Endothelial cell of umbilical vein (primary cell): ENCODE measurements around the gene NFATC2IP.

Experiments
- CTCF ChIP-seq, 2 donors: IDR thresholded peaks; 1 replicate in 1 of 2; 2 replicates in 1 of 2; pipeline ENCODE4 v1.5.1; 2011; ENCODE audit warnings: low read length in 2 of 2, mild to moderate bottlenecking in 2 of 2, moderate library complexity in 2 of 2, control low read depth in 1 of 2, inconsistent platforms in 1 of 2, low read depth in 1 of 2; ENCODE audit not compliant: insufficient read depth in 1 of 2; ENCODE audit errors: extremely low read depth in 1 of 2
- EZH2 ChIP-seq: IDR thresholded peaks from 2 replicates; pipeline ENCODE4 v1.6.1; 2012; ENCODE audit warnings: borderline replicate concordance, low read depth, mild to moderate bottlenecking, moderate library complexity, low read length, inconsistent platforms; ENCODE audit not compliant: severe bottlenecking
- MAX ChIP-seq: IDR thresholded peaks from 2 replicates; pipeline ENCODE4 v1.6.1; 2011; ENCODE audit not compliant: insufficient read depth, insufficient read length
- MYC ChIP-seq: IDR thresholded peaks from one replicate; pipeline ENCODE4 v1.6.1; 2011; ENCODE audit warnings: mild to moderate bottlenecking, low read depth, low read length
- POLR2A ChIP-seq: IDR thresholded peaks from 2 replicates; pipeline ENCODE4 v1.6.1; 2012; ENCODE audit warnings: low read depth, mild to moderate bottlenecking, control low read depth, low read length
- POLR2AphosphoS5 ChIP-seq: IDR thresholded peaks from 2 replicates; pipeline ENCODE4 v1.6.1; 2012; ENCODE audit warnings: low read depth, mild to moderate bottlenecking, control low read depth, low read length, moderate library complexity; ENCODE audit not compliant: insufficient read depth

GRCh38 chr16:28910086-28911031 lies 40.4 kb upstream of the NFATC2IP start:
- TF ChIP-seq CTCF (IDR thresholded peaks at IDR 0.05; ENCODE audit: extremely low read depth in 1 of 2, insufficient read depth in 1 of 2, low read depth in 1 of 2, low read length in 2 of 2) (no peak), MAX (no peak), POLR2AphosphoS5 (no peak), POLR2A (no peak), MYC (no peak), EZH2 (no peak)
